ENCODE measurements around the gene DGKE.

DNA sequence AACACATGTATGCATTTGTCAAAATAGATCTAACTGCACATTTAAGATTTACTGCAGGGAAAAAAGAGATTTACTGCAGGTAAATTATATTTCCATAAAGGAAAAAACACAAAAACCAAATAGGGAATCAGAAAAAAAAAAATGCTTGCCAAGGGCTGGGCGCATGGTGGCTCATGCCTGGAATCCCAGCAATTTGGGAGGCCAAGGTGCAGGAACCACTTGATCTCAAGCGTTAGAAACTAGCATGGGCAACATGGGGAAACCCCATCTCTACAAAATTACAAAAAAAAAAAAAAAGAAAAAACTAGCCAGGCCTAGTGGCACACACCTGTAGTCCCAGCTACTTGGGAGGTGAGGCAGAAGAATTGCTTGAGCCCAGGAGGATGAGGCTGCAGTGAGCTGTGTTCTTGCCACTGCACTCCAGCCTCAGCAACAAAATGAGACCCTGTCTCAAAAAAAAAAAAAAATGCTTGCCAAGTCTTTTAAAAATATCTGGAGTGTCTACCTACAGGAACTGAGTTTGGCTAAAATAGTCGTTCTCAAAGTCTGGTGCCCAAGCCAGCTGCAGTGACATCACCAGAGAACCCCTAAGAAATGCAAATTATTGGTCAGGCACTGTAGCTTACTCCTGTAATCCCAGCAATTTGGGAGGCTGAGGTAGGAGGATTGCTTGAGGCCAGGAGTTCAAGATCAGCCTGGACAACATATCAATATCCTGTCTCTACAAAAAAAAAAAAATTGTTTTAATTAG, 62.4 kb downstream of the DGKE start:
- no peak for TF ChIP-seq POLR2A (IDR thresholded peaks at IDR 0.05)
- TF ChIP-seq, protein P1, sequence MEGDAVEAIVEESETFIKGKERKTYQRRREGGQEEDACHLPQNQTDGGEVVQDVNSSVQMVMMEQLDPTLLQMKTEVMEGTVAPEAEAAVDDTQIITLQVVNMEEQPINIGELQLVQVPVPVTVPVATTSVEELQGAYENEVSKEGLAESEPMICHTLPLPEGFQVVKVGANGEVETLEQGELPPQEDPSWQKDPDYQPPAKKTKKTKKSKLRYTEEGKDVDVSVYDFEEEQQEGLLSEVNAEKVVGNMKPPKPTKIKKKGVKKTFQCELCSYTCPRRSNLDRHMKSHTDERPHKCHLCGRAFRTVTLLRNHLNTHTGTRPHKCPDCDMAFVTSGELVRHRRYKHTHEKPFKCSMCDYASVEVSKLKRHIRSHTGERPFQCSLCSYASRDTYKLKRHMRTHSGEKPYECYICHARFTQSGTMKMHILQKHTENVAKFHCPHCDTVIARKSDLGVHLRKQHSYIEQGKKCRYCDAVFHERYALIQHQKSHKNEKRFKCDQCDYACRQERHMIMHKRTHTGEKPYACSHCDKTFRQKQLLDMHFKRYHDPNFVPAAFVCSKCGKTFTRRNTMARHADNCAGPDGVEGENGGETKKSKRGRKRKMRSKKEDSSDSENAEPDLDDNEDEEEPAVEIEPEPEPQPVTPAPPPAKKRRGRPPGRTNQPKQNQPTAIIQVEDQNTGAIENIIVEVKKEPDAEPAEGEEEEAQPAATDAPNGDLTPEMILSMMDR (IDR thresholded peaks at IDR 0.05): no peak

Data from esophagus squamous epithelium (tissue), 4 donors.